ENCODE results near the gene EGLN3. TPM values are rescaled to one million over a fixed set of nuclear protein-coding genes. Genes with fewer than 3 reads are reported as not detected.
"Not testable (repeated sequence)": the region's sequence is repeated elsewhere in the genome, so short reads cannot be mapped to it uniquely, and the experiment has no call there.

The EGLN3 gene
- total RNA-seq, 1 donor, result 0.86 TPM

DNA sequence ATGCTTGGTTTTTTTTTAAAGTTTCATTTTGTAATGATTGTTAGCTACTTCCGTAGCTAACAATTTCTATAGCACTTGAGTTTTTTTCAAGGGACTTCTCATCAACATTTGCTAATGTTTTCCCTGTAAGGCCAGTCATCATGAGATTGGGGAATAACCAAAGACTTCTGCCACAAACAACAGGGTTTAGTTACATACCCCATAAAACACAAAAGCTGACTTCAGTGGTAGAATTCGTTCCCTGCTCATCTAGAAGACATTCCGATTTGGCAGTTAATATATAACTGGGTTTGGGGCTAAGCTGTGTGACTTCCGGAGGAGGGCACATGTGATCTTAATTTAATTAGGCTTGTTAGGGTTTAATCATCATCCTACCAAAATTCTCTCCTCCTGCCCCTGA is 22.9 kb downstream of the EGLN3 start:
- TF ChIP-seq, protein P1, sequence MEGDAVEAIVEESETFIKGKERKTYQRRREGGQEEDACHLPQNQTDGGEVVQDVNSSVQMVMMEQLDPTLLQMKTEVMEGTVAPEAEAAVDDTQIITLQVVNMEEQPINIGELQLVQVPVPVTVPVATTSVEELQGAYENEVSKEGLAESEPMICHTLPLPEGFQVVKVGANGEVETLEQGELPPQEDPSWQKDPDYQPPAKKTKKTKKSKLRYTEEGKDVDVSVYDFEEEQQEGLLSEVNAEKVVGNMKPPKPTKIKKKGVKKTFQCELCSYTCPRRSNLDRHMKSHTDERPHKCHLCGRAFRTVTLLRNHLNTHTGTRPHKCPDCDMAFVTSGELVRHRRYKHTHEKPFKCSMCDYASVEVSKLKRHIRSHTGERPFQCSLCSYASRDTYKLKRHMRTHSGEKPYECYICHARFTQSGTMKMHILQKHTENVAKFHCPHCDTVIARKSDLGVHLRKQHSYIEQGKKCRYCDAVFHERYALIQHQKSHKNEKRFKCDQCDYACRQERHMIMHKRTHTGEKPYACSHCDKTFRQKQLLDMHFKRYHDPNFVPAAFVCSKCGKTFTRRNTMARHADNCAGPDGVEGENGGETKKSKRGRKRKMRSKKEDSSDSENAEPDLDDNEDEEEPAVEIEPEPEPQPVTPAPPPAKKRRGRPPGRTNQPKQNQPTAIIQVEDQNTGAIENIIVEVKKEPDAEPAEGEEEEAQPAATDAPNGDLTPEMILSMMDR (IDR thresholded peaks at IDR 0.05; ENCODE audit: insufficient read depth, low read depth, low read length), result no peak
- no peak overlapping the region for H3K4me3 ChIP-seq (ENCODE audit: low read depth, low read length)
- no peak for DNase-seq (ENCODE audit: low read depth)

DNA sequence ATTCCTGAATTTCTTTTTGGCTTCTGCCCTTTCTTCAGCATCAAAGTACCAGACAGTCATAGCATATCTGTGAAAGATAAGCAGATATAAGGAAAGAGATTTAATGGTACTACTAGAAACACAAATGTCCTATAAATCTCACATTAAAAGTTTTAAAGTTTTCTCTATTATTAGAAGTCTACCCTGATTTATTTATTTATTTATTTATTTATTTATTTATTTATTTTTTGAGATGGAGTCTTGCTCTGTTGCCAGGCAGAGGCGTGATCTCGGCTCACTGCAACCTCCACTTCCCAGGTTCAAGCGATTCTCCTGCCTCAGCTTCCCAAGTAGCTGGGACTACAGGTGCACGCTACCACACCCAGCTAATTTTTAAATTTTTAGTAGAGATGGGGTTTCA is 23.9 kb downstream of the EGLN3 start:
- not testable (repeated sequence) for H3K4me3 ChIP-seq (ENCODE audit: low read depth, low read length); DNase-seq (ENCODE audit: low read depth)

DNA sequence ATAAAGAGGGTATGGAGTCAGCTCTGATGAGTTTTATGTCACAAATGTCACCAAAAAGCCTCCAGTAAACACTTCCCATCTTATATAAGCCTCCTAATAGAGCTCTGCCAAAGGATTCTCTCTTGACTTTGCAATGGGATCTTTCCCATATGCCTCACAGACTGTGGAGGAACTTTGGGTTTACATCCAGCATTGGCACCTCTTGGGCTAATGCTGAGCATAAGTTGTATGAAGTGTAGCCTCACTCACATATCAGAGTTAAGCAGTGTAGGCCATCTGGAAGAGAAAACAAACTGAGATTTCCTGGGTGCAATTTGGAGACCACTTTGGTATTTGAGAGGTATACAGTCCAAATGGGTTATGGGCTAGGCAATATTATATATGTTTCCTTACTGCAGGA is 24.9 kb downstream of the EGLN3 start:
- TF ChIP-seq, protein P1 (IDR thresholded peaks at IDR 0.05; ENCODE audit: insufficient read depth, low read depth, low read length), result no peak

DNA sequence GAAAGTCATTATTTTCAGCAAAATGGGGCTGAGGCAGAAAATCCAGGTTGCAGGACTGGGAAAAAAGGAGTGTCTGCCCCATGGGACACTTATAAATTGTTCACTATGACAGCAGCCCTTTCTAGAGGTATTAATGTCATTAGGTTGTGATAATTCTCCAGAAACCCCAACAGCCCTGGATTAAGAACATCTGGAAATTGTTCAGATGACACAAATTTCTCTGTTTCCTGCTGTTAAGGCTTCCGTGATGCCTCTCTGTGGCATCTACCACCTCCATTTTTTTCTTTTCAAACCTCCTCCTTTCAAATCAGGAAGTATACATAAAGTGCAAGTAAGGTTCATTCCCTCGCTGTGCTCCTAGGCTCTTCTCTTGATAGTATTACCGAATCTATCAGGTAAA is 25.6 kb downstream of the EGLN3 start:
- H3K4me3 ChIP-seq (ENCODE audit: low read depth, low read length), result no peak overlapping the region
- TF ChIP-seq, protein P1 (IDR thresholded peaks at IDR 0.05; ENCODE audit: insufficient read depth, low read depth, low read length), result no peak
- DNase-seq (ENCODE audit: low read depth), result no peak

More for the DNA sequence above, 24.9 kb downstream of the EGLN3 start:
- no peak overlapping the region for H3K4me3 ChIP-seq (ENCODE audit: low read depth, low read length)
- DNase-seq (ENCODE audit: low read depth), result no peak

DNA sequence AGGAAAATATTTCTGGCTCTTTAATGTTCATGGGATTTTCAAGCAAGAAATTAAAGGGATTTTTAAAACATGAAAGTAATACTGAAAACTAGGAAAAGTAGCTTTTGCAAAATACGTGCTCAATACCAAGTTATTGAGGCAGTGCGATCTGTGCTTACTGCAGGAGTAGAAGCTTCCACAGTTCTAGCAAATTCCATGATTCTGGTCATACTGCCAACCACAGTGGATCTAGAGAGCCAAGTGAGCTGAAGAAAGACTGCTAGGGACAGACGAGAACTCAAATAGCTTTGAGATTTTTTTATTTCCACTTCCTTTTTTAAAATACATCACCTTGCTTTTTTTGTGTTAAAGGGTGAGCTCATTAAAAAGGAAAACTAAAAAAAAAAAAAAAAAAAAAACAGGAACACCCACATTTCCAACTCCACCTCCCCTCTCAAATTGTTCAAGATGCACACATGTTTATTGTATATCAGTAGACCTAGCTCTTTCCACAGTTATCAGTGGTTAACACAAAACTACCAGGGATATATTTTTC is 26.2 kb downstream of the EGLN3 start:
- DNase-seq (ENCODE audit: low read depth), result no peak
- H3K4me3 ChIP-seq (ENCODE audit: low read depth, low read length), result no peak overlapping the region
- TF ChIP-seq, protein P1 (IDR thresholded peaks at IDR 0.05; ENCODE audit: insufficient read depth, low read depth, low read length), result no peak

DNA sequence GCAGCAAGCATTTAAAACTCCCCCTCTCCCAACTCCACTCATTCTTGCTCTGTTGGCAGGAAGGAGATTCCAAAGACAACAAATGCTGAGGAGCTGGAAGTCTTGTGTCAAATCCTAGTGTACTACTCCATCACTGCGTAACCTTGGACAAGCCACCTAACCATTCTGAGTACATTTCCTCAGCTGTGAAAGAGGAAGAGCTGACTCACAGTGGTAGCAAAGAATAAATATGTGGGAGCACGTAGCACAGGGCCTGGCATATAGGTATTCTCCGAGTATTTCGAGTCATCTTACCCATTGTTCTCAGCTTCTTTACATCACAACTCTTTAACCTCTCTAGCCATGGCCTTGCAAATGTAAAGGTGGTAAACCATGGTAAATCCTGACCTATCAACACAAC is 28.7 kb downstream of the EGLN3 start:
- TF ChIP-seq, protein P1 (IDR thresholded peaks at IDR 0.05; ENCODE audit: insufficient read depth, low read depth, low read length), result no peak
- DNase-seq (ENCODE audit: low read depth), result no peak
- no peak overlapping the region for H3K4me3 ChIP-seq (ENCODE audit: low read depth, low read length)

DNA sequence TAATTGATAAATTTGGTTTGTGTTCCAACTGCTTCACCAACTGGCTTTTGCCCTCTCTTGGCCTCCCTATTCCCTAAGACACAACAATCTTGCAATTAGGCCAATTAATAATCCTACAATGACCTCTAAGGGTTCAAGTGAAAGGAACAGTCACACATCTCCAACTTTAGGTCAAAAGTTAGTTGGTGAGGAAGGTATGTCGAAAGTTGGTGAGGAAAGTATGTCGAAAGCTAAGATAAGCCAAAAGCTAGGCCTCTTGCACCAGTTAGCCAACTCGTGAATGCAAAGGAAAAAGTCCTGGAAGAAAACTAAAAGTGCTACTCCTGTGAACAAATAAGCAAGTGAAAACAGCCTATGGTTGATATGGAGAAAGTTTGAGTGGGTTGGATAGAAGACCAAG is 32.6 kb downstream of the EGLN3 start:
- no peak for DNase-seq (ENCODE audit: low read depth)
- TF ChIP-seq, protein P1 (IDR thresholded peaks at IDR 0.05; ENCODE audit: insufficient read depth, low read depth, low read length), result no peak
- no peak overlapping the region for H3K4me3 ChIP-seq (ENCODE audit: low read depth, low read length)

Data from fibroblast of villous mesenchyme (primary cell).